Nephron (organoid): ENCODE data around the gene HES4.

ENCODE experiments used
- H3K27ac Mint-ChIP-seq, 3 experiments: 2 replicates each; pipeline ENCODE4 v1.8.0; 2020; ENCODE audit warnings: mixed read lengths in 3 of 3, mild to moderate bottlenecking in 2 of 3, moderate library complexity in 1 of 3
- H3K27me3 Mint-ChIP-seq: 2 replicates; pipeline ENCODE4 v1.8.0; 2021; ENCODE audit warnings: low read depth, mild to moderate bottlenecking, moderate library complexity, mixed read lengths
- H3K36me3 Mint-ChIP-seq: 2 replicates; pipeline ENCODE4 v1.8.0; 2020; ENCODE audit warnings: low read depth, mixed read lengths
- H3K4me1 Mint-ChIP-seq: 2 replicates; pipeline ENCODE4 v1.8.0; 2020; ENCODE audit warnings: mixed read lengths
- H3K4me3 Mint-ChIP-seq, 3 experiments: 2 replicates each; pipeline ENCODE4 v1.8.0; 2020; ENCODE audit warnings: mild to moderate bottlenecking in 3 of 3, mixed read lengths in 3 of 3, moderate library complexity in 2 of 3
- H3K9me3 Mint-ChIP-seq: 2 replicates; pipeline ENCODE4 v1.8.0; 2020; ENCODE audit warnings: mixed read lengths
- CTCF ChIP-seq, 3 experiments: fragments of 200-600 bp; sonication (generic); IDR thresholded peaks; one replicate each; pipeline ENCODE4 v1.5.0; 2021; ENCODE audit warnings: antibody characterized with exemption in 3 of 3; ENCODE audit not compliant: unreplicated experiment in 3 of 3

Gene HES4

GRCh38 chr1:1041873-1042272 lies 42.0 kb upstream of the HES4 start:
- H3K4me1 Mint-ChIP-seq: peaks cover 6% of the 10 kb centered on the region
- no peaks in the 10 kb centered on the region for H3K9me3 Mint-ChIP-seq
- H3K4me3 Mint-ChIP-seq: no peak overlapping the region
- TF ChIP-seq CTCF (IDR thresholded peaks at IDR 0.05; ENCODE audit: unreplicated experiment in 3 of 3): no peak
- peaks cover 23% of the 10 kb centered on the region for H3K27me3 Mint-ChIP-seq
- H3K27ac Mint-ChIP-seq: no peak overlapping the region
- H3K36me3 Mint-ChIP-seq: peaks cover 14% of the 10 kb centered on the region

GRCh38 chr1:1041092-1041523 lies 41.2 kb upstream of the HES4 start:
- peaks cover 15% of the 10 kb centered on the region for H3K36me3 Mint-ChIP-seq
- H3K4me3 Mint-ChIP-seq: no peak overlapping the region
- peaks cover 6% of the 10 kb centered on the region for H3K4me1 Mint-ChIP-seq
- H3K9me3 Mint-ChIP-seq: no peaks in the 10 kb centered on the region
- no peak overlapping the region for H3K27ac Mint-ChIP-seq
- peaks cover 23% of the 10 kb centered on the region for H3K27me3 Mint-ChIP-seq
- TF ChIP-seq CTCF (IDR thresholded peaks at IDR 0.05; ENCODE audit: unreplicated experiment in 3 of 3): no peak

GRCh38 chr1:1040004-1040991 lies 40.4 kb upstream of the HES4 start:
- H3K4me1 Mint-ChIP-seq: peaks cover 6% of the 10 kb centered on the region
- peak overlapping the region; percentile 62 to 73 (median 73) for H3K4me3 Mint-ChIP-seq
- H3K27me3 Mint-ChIP-seq: peaks cover 29% of the 10 kb centered on the region
- no peak overlapping the region for H3K27ac Mint-ChIP-seq
- no peak for TF ChIP-seq CTCF (IDR thresholded peaks at IDR 0.05; ENCODE audit: unreplicated experiment in 3 of 3)
- no peaks in the 10 kb centered on the region for H3K9me3 Mint-ChIP-seq
- H3K36me3 Mint-ChIP-seq: peaks cover 19% of the 10 kb centered on the region

- Mint-ChIP-seq H3K27me3 (peaks cover 29% of the 10 kb centered on the region), H3K36me3 (peaks cover 14% of the 10 kb centered on the region), H3K4me1 (peaks cover 6% of the 10 kb centered on the region), H3K9me3 (no peaks in the 10 kb centered on the region), H3K4me3 (peak overlapping the region; percentile 62 to 73 (median 73)), H3K27ac (no peak overlapping the region)
- TF ChIP-seq CTCF (IDR thresholded peaks at IDR 0.05; ENCODE audit: unreplicated experiment in 3 of 3): no peak
Measured at GRCh38 chr1:1039145-1039910, 39.4 kb upstream of the HES4 start.

- no peak for TF ChIP-seq CTCF (IDR thresholded peaks at IDR 0.05; ENCODE audit: unreplicated experiment in 3 of 3)
- Mint-ChIP-seq H3K27ac (no peak overlapping the region), H3K4me3 (peak overlapping the region in 2 of 3 experiments; percentile 17 to 50), H3K4me1 (peaks cover 6% of the 10 kb centered on the region), H3K36me3 (peaks cover 14% of the 10 kb centered on the region), H3K9me3 (no peaks in the 10 kb centered on the region), H3K27me3 (peaks cover 29% of the 10 kb centered on the region)
Measured at GRCh38 chr1:1038694-1039093, 38.8 kb upstream of the HES4 start.
